Stomach smooth muscle (tissue), 2 donors: Measurements from ENCODE around the gene GSTA2.

Experiments used
- H3K27ac ChIP-seq: one replicate; pipeline ENCODE4 v1.7.0; 2013; ENCODE audit warnings: mild to moderate bottlenecking, low read length, inconsistent platforms
- H3K27me3 ChIP-seq, 2 donors: one replicate each; pipeline ENCODE4 v1.7.0; 2013; ENCODE audit warnings: low read length in 2 of 2; ENCODE audit not compliant: insufficient read depth in 2 of 2, control insufficient read depth in 1 of 2
- H3K36me3 ChIP-seq, 2 donors: one replicate each; pipeline ENCODE4 v1.7.0; 2013; ENCODE audit warnings: low read length in 2 of 2; ENCODE audit not compliant: control insufficient read depth in 2 of 2, insufficient read depth in 2 of 2
- H3K4me1 ChIP-seq: one replicate; pipeline ENCODE4 v1.7.0; 2013; ENCODE audit warnings: low read length; ENCODE audit not compliant: control insufficient read depth, insufficient read depth
- H3K4me3 ChIP-seq, 2 donors: one replicate each; pipeline ENCODE4 v1.7.0; 2013; ENCODE audit warnings: low read length in 2 of 2
- H3K9ac ChIP-seq, 2 donors: one replicate each; pipeline ENCODE4 v1.7.0; 2013; ENCODE audit warnings: low read length in 2 of 2, mild to moderate bottlenecking in 1 of 2
- H3K9me3 ChIP-seq, 2 donors: one replicate each; pipeline ENCODE4 v1.7.0; 2013; ENCODE audit warnings: low read length in 2 of 2; ENCODE audit not compliant: control insufficient read depth in 2 of 2
- donor health status: healthy.
- donor health status: Pancreatic carcinoma.

GSTA2 gene

DNA sequence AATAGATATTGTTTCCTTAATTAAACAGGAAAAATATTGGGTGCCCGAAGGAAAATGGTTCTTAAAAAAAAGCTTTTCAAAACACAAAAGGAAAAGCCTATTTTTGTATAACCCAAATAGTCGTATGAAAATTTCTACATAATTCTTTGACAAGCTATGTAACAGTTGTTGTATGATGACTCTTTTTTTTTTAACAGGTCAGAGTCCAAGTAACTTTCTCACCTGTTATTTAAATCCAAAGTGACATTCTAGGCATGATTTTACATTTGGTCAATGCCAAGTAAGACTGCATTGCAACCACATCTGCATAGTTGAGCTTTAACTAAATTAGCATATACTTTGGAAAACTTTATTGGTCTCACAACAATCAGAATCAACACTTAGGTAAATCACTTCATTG lies 24.1 kb downstream of the GSTA2 start:
- Histone ChIP-seq H3K4me1 (no peaks in the 10 kb centered on the region), H3K9me3 (peaks cover 4 to 10% of the 10 kb centered on the region in 2 donors), H3K36me3 (no peaks in the 10 kb centered on the region), H3K4me3 (no peak overlapping the region), H3K27ac (no peak overlapping the region), H3K9ac (no peak overlapping the region), H3K27me3 (no peaks in the 10 kb centered on the region)

- H3K9ac ChIP-seq, result no peak overlapping the region
Measured at GRCh38 chr6:52736145-52736544, 27.1 kb downstream of the GSTA2 start.

DNA sequence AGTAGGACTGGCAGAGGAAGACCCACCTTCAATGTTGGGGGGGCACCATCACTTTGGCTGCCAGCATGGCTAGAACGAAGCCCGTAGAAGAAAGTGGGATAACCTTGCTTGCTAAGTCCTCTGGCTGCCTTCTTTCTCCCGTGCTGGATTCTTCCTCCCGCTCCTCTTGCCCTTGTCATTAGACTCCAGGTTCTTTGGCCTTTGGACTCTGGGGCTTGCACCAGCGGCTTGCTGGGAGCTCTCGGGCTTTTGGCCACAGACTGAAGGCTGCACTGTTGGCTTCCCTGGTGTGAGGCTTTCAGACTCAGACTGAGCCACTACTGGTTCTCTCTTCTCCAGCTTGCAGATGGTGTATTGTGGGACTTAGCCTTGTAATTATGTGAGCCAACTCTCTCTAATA lies 28.2 kb downstream of the GSTA2 start:
- Histone ChIP-seq H3K4me3 (no peak overlapping the region), H3K9me3 (no peaks in the 10 kb centered on the region), H3K36me3 (no peaks in the 10 kb centered on the region), H3K27ac (no peak overlapping the region), H3K27me3 (no peaks in the 10 kb centered on the region), H3K9ac (no peak overlapping the region), H3K4me1 (no peaks in the 10 kb centered on the region)

More at GRCh38 chr6:52736145-52736544, 27.1 kb downstream of the GSTA2 start:
- no peaks in the 10 kb centered on the region for H3K4me1 ChIP-seq
- H3K9me3 ChIP-seq, result peaks cover 4 to 5% of the 10 kb centered on the region in 2 donors
- H3K4me3 ChIP-seq, result no peak overlapping the region
- no peaks in the 10 kb centered on the region for H3K36me3 ChIP-seq
- no peaks in the 10 kb centered on the region for H3K27me3 ChIP-seq
- no peak overlapping the region for H3K27ac ChIP-seq

GRCh38 chr6:52734072-52734471 lies 29.2 kb downstream of the GSTA2 start:
- no peaks in the 10 kb centered on the region for H3K36me3 ChIP-seq
- H3K9me3 ChIP-seq, result no peaks in the 10 kb centered on the region
- H3K4me3 ChIP-seq, result no peak overlapping the region
- H3K4me1 ChIP-seq, result no peaks in the 10 kb centered on the region
- no peak overlapping the region for H3K27ac ChIP-seq
- H3K27me3 ChIP-seq, result no peaks in the 10 kb centered on the region
- no peak overlapping the region for H3K9ac ChIP-seq

DNA sequence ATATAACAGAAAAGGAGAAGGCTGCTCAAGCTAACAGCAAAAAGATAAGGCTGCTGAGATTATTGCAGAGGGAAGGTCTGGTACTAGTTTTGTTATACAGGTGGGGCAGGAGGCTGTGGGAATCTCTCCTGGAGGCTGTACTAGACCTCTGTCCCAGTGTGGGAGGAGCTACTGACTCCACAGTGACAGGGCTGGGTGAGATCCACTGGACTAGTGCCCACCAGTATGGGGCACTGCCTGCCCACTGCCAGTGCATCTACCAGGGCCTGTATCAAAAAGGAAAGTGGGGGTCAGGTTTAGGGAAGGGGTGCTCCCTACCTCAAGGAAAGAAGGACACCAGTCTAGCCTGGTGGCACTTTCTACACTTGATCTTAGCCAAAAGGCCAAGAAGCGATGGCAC lies 30.1 kb downstream of the GSTA2 start:
- no peaks in the 10 kb centered on the region for H3K27me3 ChIP-seq
- no peak overlapping the region for H3K4me3 ChIP-seq
- H3K4me1 ChIP-seq, result no peaks in the 10 kb centered on the region
- no peaks in the 10 kb centered on the region for H3K9me3 ChIP-seq
- H3K9ac ChIP-seq, result no peak overlapping the region
- H3K36me3 ChIP-seq, result no peaks in the 10 kb centered on the region
- no peak overlapping the region for H3K27ac ChIP-seq

DNA sequence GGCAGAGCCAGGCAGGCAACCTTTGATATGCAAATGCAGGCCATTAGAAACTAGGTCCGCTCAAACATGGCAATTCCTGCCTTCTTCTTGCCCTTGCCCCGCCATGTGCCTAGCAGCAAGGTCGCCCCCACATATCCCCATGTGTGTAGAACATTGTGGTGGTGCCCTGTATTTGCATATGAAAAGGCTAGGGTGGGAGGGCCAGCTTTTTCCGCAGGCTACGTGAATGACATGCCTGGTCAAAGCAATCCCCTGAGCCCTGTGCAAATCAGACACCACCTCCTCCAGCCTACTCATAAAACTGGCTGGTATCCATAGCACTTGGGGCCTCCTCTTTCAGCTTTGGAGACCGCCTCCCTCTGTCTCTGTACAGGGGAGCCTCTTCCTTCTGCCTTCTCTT lies 31.6 kb downstream of the GSTA2 start:
- no peaks in the 10 kb centered on the region for H3K27me3 ChIP-seq
- H3K4me1 ChIP-seq, result no peaks in the 10 kb centered on the region
- H3K36me3 ChIP-seq, result no peaks in the 10 kb centered on the region
- no peak overlapping the region for H3K4me3 ChIP-seq
- no peak overlapping the region for H3K9ac ChIP-seq
- H3K9me3 ChIP-seq, result no peaks in the 10 kb centered on the region
- H3K27ac ChIP-seq, result no peak overlapping the region

DNA sequence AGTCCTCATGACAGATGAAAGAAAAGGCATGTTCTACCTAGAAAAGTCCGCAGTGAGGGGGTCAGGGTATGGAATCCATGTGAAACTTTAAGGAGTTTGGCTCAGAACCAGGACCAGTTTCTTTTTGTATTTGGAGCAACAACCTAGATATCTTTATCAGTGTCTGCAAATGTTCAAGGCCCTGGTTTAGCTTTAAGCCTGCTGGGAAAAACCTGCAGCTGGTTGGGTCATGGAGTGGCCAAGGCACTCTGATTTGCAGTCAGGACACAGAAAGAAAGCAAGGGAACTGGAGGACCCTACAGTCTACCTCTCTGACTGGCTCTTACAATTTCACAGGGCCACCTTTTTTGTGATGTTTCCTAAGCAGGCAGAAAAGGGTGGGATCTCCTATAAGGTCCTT lies 33.7 kb downstream of the GSTA2 start:
- Histone ChIP-seq H3K9me3 (no peaks in the 10 kb centered on the region), H3K27ac (no peak overlapping the region), H3K4me3 (no peak overlapping the region), H3K27me3 (no peaks in the 10 kb centered on the region), H3K9ac (no peak overlapping the region), H3K4me1 (no peaks in the 10 kb centered on the region), H3K36me3 (no peaks in the 10 kb centered on the region)

- Histone ChIP-seq H3K9me3 (no peaks in the 10 kb centered on the region), H3K27ac (no peak overlapping the region), H3K27me3 (no peaks in the 10 kb centered on the region), H3K4me1 (no peaks in the 10 kb centered on the region), H3K4me3 (no peak overlapping the region), H3K36me3 (no peaks in the 10 kb centered on the region), H3K9ac (no peak overlapping the region)
Measured at GRCh38 chr6:52728394-52728793, 34.9 kb downstream of the GSTA2 start.

DNA sequence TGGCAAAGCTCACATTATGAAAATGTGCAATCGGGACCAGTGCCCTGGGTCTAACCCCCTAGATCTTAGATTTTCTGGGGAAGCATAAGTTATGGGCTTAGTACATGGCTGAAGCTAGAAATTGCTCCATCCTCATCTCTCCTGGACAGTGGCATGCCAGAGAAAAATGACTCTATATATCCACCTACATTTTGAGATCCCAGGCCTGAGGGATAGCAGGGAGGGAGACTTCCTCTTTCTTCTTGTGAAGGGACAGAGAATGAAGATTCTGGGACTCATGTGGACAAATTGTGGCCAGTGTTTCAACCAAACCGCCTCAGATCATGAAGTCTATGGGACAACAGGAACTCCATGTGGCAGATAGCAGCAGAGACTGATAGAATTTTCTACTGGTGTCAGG lies 35.4 kb downstream of the GSTA2 start:
- H3K27ac ChIP-seq, result no peak overlapping the region
- no peaks in the 10 kb centered on the region for H3K9me3 ChIP-seq
- no peak overlapping the region for H3K4me3 ChIP-seq
- no peaks in the 10 kb centered on the region for H3K4me1 ChIP-seq
- no peaks in the 10 kb centered on the region for H3K36me3 ChIP-seq
- H3K27me3 ChIP-seq, result no peaks in the 10 kb centered on the region
- H3K9ac ChIP-seq, result no peak overlapping the region

DNA sequence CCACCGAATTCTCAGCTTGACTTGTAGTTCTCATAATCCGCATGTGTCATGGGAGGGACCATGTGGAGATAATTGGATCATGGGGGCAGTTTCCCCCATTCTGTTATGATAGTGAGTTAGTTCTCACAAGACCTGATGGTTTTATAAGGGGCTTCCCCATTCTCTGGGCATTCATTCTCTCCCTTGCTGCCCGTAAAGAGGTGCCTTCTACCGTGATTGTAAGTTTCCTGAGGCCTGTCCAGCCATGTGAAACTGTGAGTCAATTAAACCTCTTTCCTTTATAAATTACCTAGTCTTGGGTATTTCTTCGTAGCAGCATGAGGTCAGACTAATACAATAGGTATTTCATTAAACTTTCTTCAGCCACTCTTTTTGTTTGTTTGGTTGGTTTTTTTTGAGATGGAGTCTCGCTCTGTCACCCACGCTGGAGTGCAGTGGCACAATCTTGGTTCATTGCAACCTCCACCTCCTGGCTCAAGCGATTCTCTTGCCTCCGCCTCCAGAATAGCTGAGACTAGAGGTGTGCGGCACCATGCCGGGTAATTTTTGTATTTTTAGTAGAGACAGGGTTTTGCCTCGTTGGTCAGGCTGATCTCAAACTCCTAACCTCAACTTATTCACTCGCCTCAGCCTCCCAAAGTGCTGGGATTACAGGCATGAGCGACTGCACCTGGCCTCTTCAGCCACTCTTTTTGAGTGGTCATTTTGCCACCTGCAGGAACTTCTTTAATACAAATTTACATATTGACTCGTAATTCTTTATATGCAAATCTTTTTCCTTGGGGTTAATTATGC lies 36.3 kb downstream of the GSTA2 start:
- Histone ChIP-seq H3K9me3 (no peaks in the 10 kb centered on the region), H3K36me3 (no peaks in the 10 kb centered on the region), H3K27me3 (no peaks in the 10 kb centered on the region), H3K27ac (no peak overlapping the region), H3K9ac (no peak overlapping the region), H3K4me1 (no peaks in the 10 kb centered on the region), H3K4me3 (no peak overlapping the region)

- Histone ChIP-seq H3K27ac (no peak overlapping the region), H3K4me3 (no peak overlapping the region), H3K9ac (no peak overlapping the region), H3K27me3 (no peaks in the 10 kb centered on the region), H3K36me3 (no peaks in the 10 kb centered on the region), H3K9me3 (no peaks in the 10 kb centered on the region), H3K4me1 (no peaks in the 10 kb centered on the region)
Measured at GRCh38 chr6:52726193-52726542, 37.1 kb downstream of the GSTA2 start.
